Measurements from ENCODE around the gene NUDT22.

DNA sequence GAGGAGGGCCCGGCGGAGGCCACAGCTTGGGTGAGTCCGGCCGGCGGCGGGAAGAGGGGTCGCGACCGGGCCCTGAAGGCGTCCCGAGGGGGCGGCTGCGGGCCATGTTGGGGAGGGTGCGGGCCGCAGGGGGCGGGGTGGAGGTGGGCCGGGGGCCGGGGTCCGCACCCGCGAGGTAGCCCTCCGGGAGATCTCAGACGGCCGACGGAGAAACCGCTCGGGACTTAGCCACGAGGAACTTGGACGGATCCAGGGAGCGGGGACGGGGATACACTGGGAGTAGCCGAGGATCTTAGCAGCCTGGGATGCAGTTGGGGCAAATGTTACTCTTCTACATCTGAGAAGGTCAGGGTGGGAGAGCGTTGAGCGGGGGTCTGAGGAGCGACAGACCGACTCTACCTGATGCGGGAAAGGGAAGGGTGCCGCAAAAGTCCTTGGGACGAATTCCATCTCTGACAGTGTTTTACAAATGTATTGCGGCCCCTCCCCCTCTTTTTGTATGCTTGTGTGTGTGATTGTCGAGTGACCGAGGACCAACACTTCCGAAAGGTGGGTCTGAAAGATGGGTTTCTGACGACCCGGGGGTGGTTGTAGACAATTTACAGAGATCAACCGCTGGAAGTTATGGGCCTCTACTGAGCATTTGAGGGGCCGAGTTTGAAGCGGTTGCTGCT is 39.4 kb upstream of the NUDT22 start:
- TF ChIP-seq, protein P1, sequence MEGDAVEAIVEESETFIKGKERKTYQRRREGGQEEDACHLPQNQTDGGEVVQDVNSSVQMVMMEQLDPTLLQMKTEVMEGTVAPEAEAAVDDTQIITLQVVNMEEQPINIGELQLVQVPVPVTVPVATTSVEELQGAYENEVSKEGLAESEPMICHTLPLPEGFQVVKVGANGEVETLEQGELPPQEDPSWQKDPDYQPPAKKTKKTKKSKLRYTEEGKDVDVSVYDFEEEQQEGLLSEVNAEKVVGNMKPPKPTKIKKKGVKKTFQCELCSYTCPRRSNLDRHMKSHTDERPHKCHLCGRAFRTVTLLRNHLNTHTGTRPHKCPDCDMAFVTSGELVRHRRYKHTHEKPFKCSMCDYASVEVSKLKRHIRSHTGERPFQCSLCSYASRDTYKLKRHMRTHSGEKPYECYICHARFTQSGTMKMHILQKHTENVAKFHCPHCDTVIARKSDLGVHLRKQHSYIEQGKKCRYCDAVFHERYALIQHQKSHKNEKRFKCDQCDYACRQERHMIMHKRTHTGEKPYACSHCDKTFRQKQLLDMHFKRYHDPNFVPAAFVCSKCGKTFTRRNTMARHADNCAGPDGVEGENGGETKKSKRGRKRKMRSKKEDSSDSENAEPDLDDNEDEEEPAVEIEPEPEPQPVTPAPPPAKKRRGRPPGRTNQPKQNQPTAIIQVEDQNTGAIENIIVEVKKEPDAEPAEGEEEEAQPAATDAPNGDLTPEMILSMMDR (IDR thresholded peaks at IDR 0.05; ENCODE audit: poor library complexity, severe bottlenecking), result no peak
- TF ChIP-seq EZH2 (IDR thresholded peaks at IDR 0.05; ENCODE audit: borderline replicate concordance, insufficient read depth, low read length, poor library complexity, severe bottlenecking) (no peak), EP300 (conservative IDR thresholded peaks at IDR 0.05; ENCODE audit: poor library complexity, severe bottlenecking) (no peak), TAF1 (IDR thresholded peaks at IDR 0.05; ENCODE audit: low read depth) (no peak), RAD21 (conservative IDR thresholded peaks at IDR 0.05) (no peak)

All from neural cell (in vitro differentiated cells).